SJCRH30 (cell line): ENCODE results near the gene TEX14. TPM values are rescaled to one million over a fixed set of nuclear protein-coding genes. Genes with fewer than 3 reads are reported as not detected.
"Not testable (repeated sequence)": the region's sequence is repeated elsewhere in the genome, so short reads cannot be mapped to it uniquely, and the experiment has no call there.

Source experiments
- DNase-seq, 2 experiments: peaks; one replicate each; pipeline ENCODE4 v3.0.0-alpha.2; 2015 to 2020
- H3K27ac ChIP-seq: fragments of 250-450 bp; sonication (Bioruptor Pico); 2 replicates; pipeline ENCODE4 v1.5.1; 2020; ENCODE audit warnings: mild to moderate bottlenecking, moderate library complexity
- H3K27me3 ChIP-seq: fragments of 250-450 bp; sonication (Bioruptor Pico); 2 replicates; pipeline ENCODE4 v1.5.1; 2020; ENCODE audit warnings: mild to moderate bottlenecking, moderate library complexity
- H3K36me3 ChIP-seq: fragments of 250-450 bp; sonication (Bioruptor Pico); 2 replicates; pipeline ENCODE4 v1.5.1; 2020; ENCODE audit warnings: mild to moderate bottlenecking, moderate library complexity
- H3K4me1 ChIP-seq: fragments of 250-450 bp; sonication (Bioruptor Pico); 2 replicates; pipeline ENCODE4 v1.5.1; 2020; ENCODE audit warnings: mild to moderate bottlenecking, moderate library complexity
- H3K4me3 ChIP-seq: fragments of 250-450 bp; sonication (Bioruptor Pico); 2 replicates; pipeline ENCODE4 v1.5.1; 2020; ENCODE audit warnings: mild to moderate bottlenecking, moderate library complexity
- H3K9me3 ChIP-seq: fragments of 250-450 bp; sonication (Bioruptor Pico); replicated peaks from 2 replicates; pipeline ENCODE4 v1.5.1; 2020; ENCODE audit warnings: mild to moderate bottlenecking, moderate library complexity
- total RNA-seq: library from RNA; depleted of rRNA; stranded (reverse); fragments of >200 nt; shearing (Covaris generic); gene quantifications from 2 replicates; pipeline ENCODE4 v1.2.3, GENCODE V29; 2014

Gene TEX14
- total RNA-seq, 1 experiment from 2014 or later = 3.4 TPM

GRCh38 chr17:58699771-58700170, 7.9 kb upstream of the TEX14 start:
- Histone ChIP-seq H3K27ac (no peak overlapping the region), H3K36me3 (peaks cover 19% of the 10 kb centered on the region), H3K9me3 (no peaks in the 10 kb centered on the region), H3K4me3 (no peak overlapping the region), H3K4me1 (no peaks in the 10 kb centered on the region), H3K27me3 (no peaks in the 10 kb centered on the region)
- DNase-seq = no peak

- H3K9me3 ChIP-seq = no peaks in the 10 kb centered on the region
- H3K36me3 ChIP-seq = peaks cover 14% of the 10 kb centered on the region
- H3K27me3 ChIP-seq = no peaks in the 10 kb centered on the region
- DNase-seq = no peak
- H3K4me3 ChIP-seq = no peak overlapping the region
- no peak overlapping the region for H3K27ac ChIP-seq
- peaks cover 4% of the 10 kb centered on the region; the same call in 1 of the 2 replicates for H3K4me1 ChIP-seq
Observed at GRCh38 chr17:58694826-58695225, 3.0 kb upstream of the TEX14 start.

- Histone ChIP-seq H3K36me3 (peaks cover 10% of the 10 kb centered on the region; the same call in 1 of the 2 replicates), H3K9me3 (no peaks in the 10 kb centered on the region), H3K27ac (no peak overlapping the region), H3K4me1 (peaks cover 4% of the 10 kb centered on the region; the same call in 1 of the 2 replicates), H3K4me3 (no peak overlapping the region; the same call in 1 of the 2 replicates), H3K27me3 (no peaks in the 10 kb centered on the region)
- no peak for DNase-seq
Observed at GRCh38 chr17:58694302-58694701, 2.5 kb upstream of the TEX14 start.

- Histone ChIP-seq H3K36me3 (peaks cover 7% of the 10 kb centered on the region; the same call in 1 of the 2 replicates), H3K9me3 (no peaks in the 10 kb centered on the region), H3K4me3 (peak overlapping the region; percentile 68), H3K4me1 (peaks cover 4% of the 10 kb centered on the region; the same call in 1 of the 2 replicates), H3K27ac (no peak overlapping the region), H3K27me3 (no peaks in the 10 kb centered on the region)
- DNase-seq = no peak
Observed at GRCh38 chr17:58693751-58694150, 1.9 kb upstream of the TEX14 start.

- H3K27me3 ChIP-seq = no peaks in the 10 kb centered on the region
- H3K4me1 ChIP-seq = peaks cover 4% of the 10 kb centered on the region; the same call in 1 of the 2 replicates
- no peak for DNase-seq
- peak overlapping the region; percentile 97 for H3K27ac ChIP-seq
- no peaks in the 10 kb centered on the region for H3K9me3 ChIP-seq
- peaks cover 7% of the 10 kb centered on the region; the same call in 1 of the 2 replicates for H3K36me3 ChIP-seq
- peak overlapping the region; percentile 68 for H3K4me3 ChIP-seq
Observed at GRCh38 chr17:58693208-58693607, 1.4 kb upstream of the TEX14 start.

- Histone ChIP-seq H3K9me3 (no peaks in the 10 kb centered on the region), H3K36me3 (peaks cover 7% of the 10 kb centered on the region; the same call in 1 of the 2 replicates), H3K4me1 (peaks cover 4% of the 10 kb centered on the region; the same call in 1 of the 2 replicates), H3K27me3 (no peaks in the 10 kb centered on the region), H3K4me3 (peak within 1 kb of the TSS; percentile 68), H3K27ac (peak within 1 kb of the TSS; percentile 97)
- DNase-seq = peak; percentile 86 to 88
Observed at GRCh38 chr17:58692239-58693055, 602 bp upstream of the TEX14 start, which contains the start of gene RAD51C. Gene RAD51C, plus strand, starts transcription at chr17:58692602. Its CDS starts 42 bp downstream, at chr17:58692644.

GRCh38 chr17:58690033-58690432, 1.8 kb downstream of the TEX14 start:
- not testable (repeated sequence) for H3K36me3 ChIP-seq, DNase-seq, H3K4me3 ChIP-seq, H3K9me3 ChIP-seq, H3K27ac ChIP-seq, H3K27me3 ChIP-seq, H3K4me1 ChIP-seq

- DNase-seq = no peak
- Histone ChIP-seq H3K9me3 (no peaks in the 10 kb centered on the region), H3K4me3 (no peak overlapping the region), H3K36me3 (no peaks in the 10 kb centered on the region), H3K27ac (no peak overlapping the region), H3K4me1 (no peaks in the 10 kb centered on the region), H3K27me3 (no peaks in the 10 kb centered on the region)
Observed at GRCh38 chr17:58688521-58688920, 3.3 kb downstream of the TEX14 start.

- H3K27ac ChIP-seq = no peak overlapping the region
- no peaks in the 10 kb centered on the region for H3K27me3 ChIP-seq
- H3K4me3 ChIP-seq = no peak overlapping the region
- no peaks in the 10 kb centered on the region for H3K9me3 ChIP-seq
- no peak for DNase-seq
- no peaks in the 10 kb centered on the region for H3K4me1 ChIP-seq
- no peaks in the 10 kb centered on the region for H3K36me3 ChIP-seq
Observed at GRCh38 chr17:58686980-58687379, 4.9 kb downstream of the TEX14 start.

- not testable (repeated sequence) for H3K27me3 ChIP-seq, H3K4me3 ChIP-seq, H3K9me3 ChIP-seq, H3K27ac ChIP-seq, H3K4me1 ChIP-seq, DNase-seq, H3K36me3 ChIP-seq
Observed at GRCh38 chr17:58684462-58684861, 7.4 kb downstream of the TEX14 start.

- Histone ChIP-seq H3K36me3 (peaks cover 3% of the 10 kb centered on the region; the same call in 1 of the 2 replicates), H3K27ac (no peak overlapping the region), H3K4me1 (peaks cover 11% of the 10 kb centered on the region), H3K27me3 (peaks cover 5% of the 10 kb centered on the region; the same call in 1 of the 2 replicates), H3K4me3 (no peak overlapping the region), H3K9me3 (no peaks in the 10 kb centered on the region)
- no peak for DNase-seq
Observed at GRCh38 chr17:58684003-58684402, 7.8 kb downstream of the TEX14 start.

GRCh38 chr17:58680038-58680369, 11.8 kb downstream of the TEX14 start:
- Histone ChIP-seq H3K9me3 (no peaks in the 10 kb centered on the region), H3K36me3 (peaks cover 3% of the 10 kb centered on the region; the same call in 1 of the 2 replicates), H3K27ac (peak overlapping the region; percentile 96), H3K4me1 (peaks cover 11% of the 10 kb centered on the region), H3K4me3 (peak overlapping the region; percentile 48), H3K27me3 (peaks cover 5% of the 10 kb centered on the region; the same call in 1 of the 2 replicates)
- DNase-seq = peak; percentile 51 to 75

GRCh38 chr17:58679263-58680037, 12.4 kb downstream of the TEX14 start:
- peak; percentile 75 to 91 for DNase-seq
- H3K36me3 ChIP-seq = peaks cover 3% of the 10 kb centered on the region; the same call in 1 of the 2 replicates
- peak overlapping the region; percentile 96 for H3K27ac ChIP-seq
- H3K4me3 ChIP-seq = peak overlapping the region; percentile 48
- peaks cover 11% of the 10 kb centered on the region for H3K4me1 ChIP-seq
- peaks cover 5% of the 10 kb centered on the region; the same call in 1 of the 2 replicates for H3K27me3 ChIP-seq
- H3K9me3 ChIP-seq = no peaks in the 10 kb centered on the region

GRCh38 chr17:58678287-58678686, 13.6 kb downstream of the TEX14 start:
- not testable (repeated sequence) for H3K36me3 ChIP-seq, H3K9me3 ChIP-seq, H3K27me3 ChIP-seq, H3K27ac ChIP-seq, H3K4me3 ChIP-seq, DNase-seq
- peaks cover 11% of the 10 kb centered on the region for H3K4me1 ChIP-seq
